Endodermal cell (in vitro differentiated cells): ENCODE data around the gene FHL1. TPM values are rescaled to one million over a fixed set of nuclear protein-coding genes. Genes with fewer than 3 reads are reported as not detected.

ENCODE experiments used
- DNase-seq: peaks from one replicate; pipeline ENCODE4 v3.0.0-alpha.2; 2017
- H3K27ac ChIP-seq: 2 replicates; pipeline ENCODE4 v1.5.1; 2013; ENCODE audit warnings: mild to moderate bottlenecking, low read depth, low read length, moderate library complexity
- H3K27me3 ChIP-seq: 2 replicates; pipeline ENCODE4 v1.6.1; 2013; ENCODE audit warnings: mild to moderate bottlenecking, low read length, moderate library complexity; ENCODE audit not compliant: insufficient read depth, control insufficient read depth, poor library complexity, severe bottlenecking
- H3K36me3 ChIP-seq: 2 replicates; pipeline ENCODE4 v1.7.0; 2013; ENCODE audit warnings: mild to moderate bottlenecking, low read length, moderate library complexity; ENCODE audit not compliant: control insufficient read depth, insufficient read depth
- H3K4me1 ChIP-seq: one replicate; pipeline ENCODE4 v1.7.0; 2013; ENCODE audit warnings: low read length; ENCODE audit not compliant: control insufficient read depth, insufficient read depth
- H3K4me3 ChIP-seq: 2 replicates; pipeline ENCODE4 v1.5.1; 2013; ENCODE audit warnings: mild to moderate bottlenecking, low read length, moderate library complexity
- H3K9ac ChIP-seq: 2 replicates; pipeline ENCODE4 v1.6.1; 2013; ENCODE audit warnings: mild to moderate bottlenecking, low read length, moderate library complexity; ENCODE audit not compliant: poor library complexity, severe bottlenecking; ENCODE audit errors: extremely low read depth
- H3K9me3 ChIP-seq: 2 replicates; pipeline ENCODE4 v1.6.1; 2013; ENCODE audit warnings: mild to moderate bottlenecking, low read length, moderate library complexity; ENCODE audit not compliant: control insufficient read depth
- H3K27ac Mint-ChIP-seq: 2 replicates; pipeline ENCODE4 v1.8.0; 2020; ENCODE audit warnings: mixed read lengths
- H3K27me3 Mint-ChIP-seq: 2 replicates; pipeline ENCODE4 v1.8.0; 2021; ENCODE audit warnings: mild to moderate bottlenecking, mixed read lengths; ENCODE audit not compliant: insufficient read depth
- H3K36me3 Mint-ChIP-seq: 2 replicates; pipeline ENCODE4 v1.8.0; 2020; ENCODE audit warnings: low read depth, mixed read lengths
- H3K4me1 Mint-ChIP-seq: 2 replicates; pipeline ENCODE4 v1.8.0; 2020; ENCODE audit warnings: mixed read lengths
- H3K4me3 Mint-ChIP-seq: 2 replicates; pipeline ENCODE4 v1.8.0; 2020; ENCODE audit warnings: mild to moderate bottlenecking, moderate library complexity, mixed read lengths
- H3K9me3 Mint-ChIP-seq: 2 replicates; pipeline ENCODE4 v1.8.0; 2020; ENCODE audit warnings: mild to moderate bottlenecking, mixed read lengths
- WGBS, 2 experiments: methylation state at CpG; one replicate each; pipeline versions ENCODE4 v1.1.5 to v1.1.7; 2013; ENCODE audit warnings: missing lambda C conversion rate in 2 of 2, mixed read lengths in 1 of 2; ENCODE audit not compliant: insufficient coverage in 1 of 2, insufficient read length in 1 of 2; 5-methylcytosine and 5-hydroxymethylcytosine counted together
- total RNA-seq, 2 donors: library from RNA; stranded (reverse); fragmentation: NEBNext Ultra II Directional in 1 of 2; extraction: Animal tissue kit (Norgen Biotek cat#: 25700) in 1 of 2; gene quantifications; 2 replicates in 1 of 2; 3 replicates in 1 of 2; pipeline ENCODE4 v1.2.1, GENCODE V29; 2021
- TF ChIP-seq, protein P1 (sequence below): fragments of 200-600 bp; sonication (generic); conservative IDR thresholded peaks from 2 replicates; pipeline ENCODE4 v1.5.0; 2021; ENCODE audit warnings: antibody characterized with exemption, mild to moderate bottlenecking

The FHL1 gene
- total RNA-seq, 2 donors from 2014 or later: 3.7 to 19.3 TPM

DNA sequence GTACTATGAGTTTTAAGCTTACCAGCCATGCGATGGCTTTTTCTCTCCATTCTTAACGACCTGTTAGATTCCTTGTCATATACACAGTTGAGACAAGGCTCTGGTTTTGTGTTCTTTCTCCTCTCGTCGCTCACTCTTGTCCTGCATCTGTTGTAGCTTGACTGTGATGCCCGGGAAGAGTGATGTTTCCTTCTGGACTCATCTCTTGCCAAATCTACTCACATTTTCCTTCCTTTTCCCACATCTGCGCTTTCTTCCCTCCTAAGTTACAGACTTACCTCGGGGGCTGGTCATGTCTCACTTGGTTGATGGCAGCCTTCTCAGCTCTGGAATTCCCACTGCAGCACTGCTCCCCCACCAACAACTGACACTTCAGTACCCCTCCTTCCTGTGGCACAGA, 108.7 kb downstream of the FHL1 start:
- peaks cover 10% of the 10 kb centered on the region for H3K4me1 Mint-ChIP-seq
- no peaks in the 10 kb centered on the region for H3K27me3 ChIP-seq
- no peak overlapping the region for H3K27ac ChIP-seq
- 65 to 67% methylated on average over 6 to 7 of the region's 7 CpGs for WGBS, 2 experiments
- H3K9me3 Mint-ChIP-seq: peaks cover 60% of the 10 kb centered on the region
- H3K36me3 Mint-ChIP-seq: no peaks in the 10 kb centered on the region
- no peak overlapping the region for H3K4me3 ChIP-seq
- H3K9me3 ChIP-seq: no peaks in the 10 kb centered on the region
- H3K27ac Mint-ChIP-seq: no peak overlapping the region
- no peaks in the 10 kb centered on the region for H3K27me3 Mint-ChIP-seq
- H3K4me1 ChIP-seq: no peaks in the 10 kb centered on the region
- H3K4me3 Mint-ChIP-seq: no peak overlapping the region
- TF ChIP-seq, protein P1, sequence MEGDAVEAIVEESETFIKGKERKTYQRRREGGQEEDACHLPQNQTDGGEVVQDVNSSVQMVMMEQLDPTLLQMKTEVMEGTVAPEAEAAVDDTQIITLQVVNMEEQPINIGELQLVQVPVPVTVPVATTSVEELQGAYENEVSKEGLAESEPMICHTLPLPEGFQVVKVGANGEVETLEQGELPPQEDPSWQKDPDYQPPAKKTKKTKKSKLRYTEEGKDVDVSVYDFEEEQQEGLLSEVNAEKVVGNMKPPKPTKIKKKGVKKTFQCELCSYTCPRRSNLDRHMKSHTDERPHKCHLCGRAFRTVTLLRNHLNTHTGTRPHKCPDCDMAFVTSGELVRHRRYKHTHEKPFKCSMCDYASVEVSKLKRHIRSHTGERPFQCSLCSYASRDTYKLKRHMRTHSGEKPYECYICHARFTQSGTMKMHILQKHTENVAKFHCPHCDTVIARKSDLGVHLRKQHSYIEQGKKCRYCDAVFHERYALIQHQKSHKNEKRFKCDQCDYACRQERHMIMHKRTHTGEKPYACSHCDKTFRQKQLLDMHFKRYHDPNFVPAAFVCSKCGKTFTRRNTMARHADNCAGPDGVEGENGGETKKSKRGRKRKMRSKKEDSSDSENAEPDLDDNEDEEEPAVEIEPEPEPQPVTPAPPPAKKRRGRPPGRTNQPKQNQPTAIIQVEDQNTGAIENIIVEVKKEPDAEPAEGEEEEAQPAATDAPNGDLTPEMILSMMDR: no peak
- H3K9ac ChIP-seq: no peak overlapping the region
- no peaks in the 10 kb centered on the region for H3K36me3 ChIP-seq
- no peak for DNase-seq

DNA sequence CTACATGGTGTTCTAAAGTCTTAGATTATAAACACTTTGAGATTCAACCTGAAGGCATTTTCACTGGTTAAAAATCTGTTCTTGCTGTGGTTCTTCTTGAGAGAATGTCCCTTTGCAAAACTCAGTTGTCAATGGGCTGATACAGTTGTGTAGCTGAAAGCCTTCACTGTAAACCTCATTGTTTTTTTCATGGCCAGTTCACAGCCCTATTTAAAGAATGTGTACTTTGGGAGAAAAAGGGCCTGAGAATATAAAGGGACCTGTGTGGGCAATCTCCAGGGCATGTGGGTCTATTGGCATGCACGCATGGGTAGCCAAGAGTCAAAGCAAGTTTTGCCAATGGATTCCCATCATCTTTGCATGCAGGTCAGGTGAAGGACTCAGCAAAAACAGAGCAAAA, 111.6 kb downstream of the FHL1 start:
- Mint-ChIP-seq H3K4me1 (peaks cover 10% of the 10 kb centered on the region), H3K9me3 (peaks cover 61% of the 10 kb centered on the region), H3K36me3 (no peaks in the 10 kb centered on the region), H3K27ac (no peak overlapping the region), H3K4me3 (no peak overlapping the region), H3K27me3 (no peaks in the 10 kb centered on the region)
- 93% methylated on average over 1 of the region's 1 CpG; no CpG with 5 or more reads in 1 of the 2 experiments for whole genome bisulfite sequencing, 2 experiments
- no peak for DNase-seq
- TF ChIP-seq, protein P1: no peak
- H3K36me3 ChIP-seq: no peaks in the 10 kb centered on the region
- no peak overlapping the region for H3K27ac ChIP-seq
- H3K9ac ChIP-seq: no peak overlapping the region
- no peaks in the 10 kb centered on the region for H3K4me1 ChIP-seq
- no peaks in the 10 kb centered on the region for H3K27me3 ChIP-seq
- no peaks in the 10 kb centered on the region for H3K9me3 ChIP-seq
- H3K4me3 ChIP-seq: no peak overlapping the region

DNA sequence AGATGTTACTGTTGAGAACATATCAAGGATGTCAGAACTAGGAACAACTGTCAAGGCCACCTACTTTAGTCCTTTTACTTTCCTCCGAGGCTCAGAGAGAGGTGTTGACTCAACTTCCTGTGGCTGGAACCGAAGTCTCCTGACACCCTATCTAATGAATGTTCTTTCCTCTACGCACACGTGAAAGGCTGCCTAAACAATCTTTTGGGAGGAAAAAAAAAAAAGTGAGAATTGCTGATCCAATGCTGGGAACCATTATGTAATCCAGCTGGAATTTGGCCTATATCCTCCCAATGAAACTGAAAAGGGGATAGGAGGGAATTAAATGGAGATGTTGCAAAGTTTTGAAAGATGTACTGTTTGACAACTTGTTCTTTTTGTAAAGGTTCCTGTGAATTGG, 112.2 kb downstream of the FHL1 start:
- H3K4me1 ChIP-seq: no peaks in the 10 kb centered on the region
- TF ChIP-seq, protein P1: no peak
- H3K4me3 ChIP-seq: no peak overlapping the region
- H3K27me3 ChIP-seq: no peaks in the 10 kb centered on the region
- 81% methylated on average over 4 of the region's 4 CpGs; no CpG with 5 or more reads in 1 of the 2 experiments for WGBS, 2 experiments
- no peak overlapping the region for H3K27ac Mint-ChIP-seq
- no peaks in the 10 kb centered on the region for H3K36me3 ChIP-seq
- peaks cover 10% of the 10 kb centered on the region for H3K4me1 Mint-ChIP-seq
- H3K9me3 Mint-ChIP-seq: peaks cover 60% of the 10 kb centered on the region
- H3K27ac ChIP-seq: no peak overlapping the region
- H3K27me3 Mint-ChIP-seq: no peaks in the 10 kb centered on the region
- DNase-seq: no peak
- H3K9me3 ChIP-seq: no peaks in the 10 kb centered on the region
- H3K36me3 Mint-ChIP-seq: no peaks in the 10 kb centered on the region
- H3K4me3 Mint-ChIP-seq: no peak overlapping the region
- H3K9ac ChIP-seq: no peak overlapping the region
